NCI-H2171 (cell line): ENCODE data around the gene GFPT2.

Experiments
- DNase-seq: peaks from one replicate; lab custom pipeline; 2025; lab: John Stamatoyannopoulos, UW

The GFPT2 gene

GRCh38 chr5:180378438-180379344 is 25.6 kb upstream of the GFPT2 start:
- DNase-seq, result no peak

GRCh38 chr5:180377556-180378197 is 24.5 kb upstream of the GFPT2 start:
- DNase-seq, result no peak

- no peak for DNase-seq
Measured at GRCh38 chr5:180376511-180376910, 23.4 kb upstream of the GFPT2 start.

GRCh38 chr5:180375955-180376354 is 22.8 kb upstream of the GFPT2 start:
- DNase-seq, result no peak

- DNase-seq, result no peak
Measured at GRCh38 chr5:180375291-180375690, 22.2 kb upstream of the GFPT2 start.

- no peak for DNase-seq
Measured at GRCh38 chr5:180373870-180374269, 20.7 kb upstream of the GFPT2 start.

- DNase-seq, result no peak
Measured at GRCh38 chr5:180373454-180373853, 20.3 kb upstream of the GFPT2 start.

- DNase-seq, result no peak
Measured at GRCh38 chr5:180371949-180372348, 18.8 kb upstream of the GFPT2 start.

- no peak for DNase-seq
Measured at GRCh38 chr5:180370861-180371641, 17.9 kb upstream of the GFPT2 start.

- no peak for DNase-seq
Measured at GRCh38 chr5:180367991-180368390, 14.9 kb upstream of the GFPT2 start.

GRCh38 chr5:180367300-180367699 is 14.2 kb upstream of the GFPT2 start:
- no peak for DNase-seq

GRCh38 chr5:180366326-180366725 is 13.2 kb upstream of the GFPT2 start:
- no peak for DNase-seq

GRCh38 chr5:180365829-180366228 is 12.7 kb upstream of the GFPT2 start:
- DNase-seq, result no peak

- no peak for DNase-seq
Measured at GRCh38 chr5:180364306-180364856, 11.2 kb upstream of the GFPT2 start.

- DNase-seq, result no peak
Measured at GRCh38 chr5:180360078-180360957, 7.2 kb upstream of the GFPT2 start.

- no peak for DNase-seq
Measured at GRCh38 chr5:180358694-180359093, 5.6 kb upstream of the GFPT2 start.

- no peak for DNase-seq
Measured at GRCh38 chr5:180358179-180358578, 5.0 kb upstream of the GFPT2 start.

GRCh38 chr5:180354966-180355365 is 1.8 kb upstream of the GFPT2 start:
- DNase-seq, result no peak

GRCh38 chr5:180353980-180354452 is 880 bp upstream of the GFPT2 start:
- DNase-seq, result no peak

- DNase-seq, result no peak
Measured at GRCh38 chr5:180352116-180353047, 754 bp downstream of the GFPT2 start.
